ENCODE data around the gene RNF103.

Gene RNF103

GRCh38 chr2:86650188-86650587, 26.5 kb upstream of the RNF103 start:
- TF ChIP-seq CTCF (IDR thresholded peaks at IDR 0.05; ENCODE audit: low read depth, low read length) (no peak), MYC (IDR thresholded peaks at IDR 0.05; ENCODE audit: low read depth, low read length) (no peak), MAX (IDR thresholded peaks at IDR 0.05; ENCODE audit: low read depth, low read length) (no peak)
- DNase-seq (ENCODE audit: low read depth) = no peak
- no peak overlapping the region for H3K4me3 ChIP-seq (ENCODE audit: low read depth, low read length)

GRCh38 chr2:86649119-86649947, 25.7 kb upstream of the RNF103 start:
- no peak for DNase-seq (ENCODE audit: low read depth)
- TF ChIP-seq MAX (IDR thresholded peaks at IDR 0.05; ENCODE audit: low read depth, low read length) = no peak
- no peak for TF ChIP-seq CTCF (IDR thresholded peaks at IDR 0.05; ENCODE audit: low read depth, low read length)
- TF ChIP-seq POLR2A (IDR thresholded peaks at IDR 0.05; ENCODE audit: extremely low read depth, insufficient read length) = no peak
- no peak for TF ChIP-seq MYC (IDR thresholded peaks at IDR 0.05; ENCODE audit: low read depth, low read length)

GRCh38 chr2:86648681-86649080, 25.0 kb upstream of the RNF103 start:
- no peak overlapping the region for H3K4me3 ChIP-seq (ENCODE audit: low read depth, low read length)
- no peak for TF ChIP-seq MYC (IDR thresholded peaks at IDR 0.05; ENCODE audit: low read depth, low read length)
- TF ChIP-seq MAX (IDR thresholded peaks at IDR 0.05; ENCODE audit: low read depth, low read length) = no peak
- no peak for TF ChIP-seq CTCF (IDR thresholded peaks at IDR 0.05; ENCODE audit: low read depth, low read length)
- TF ChIP-seq POLR2A (IDR thresholded peaks at IDR 0.05; ENCODE audit: extremely low read depth, insufficient read length) = no peak
- no peak for DNase-seq (ENCODE audit: low read depth)

More at GRCh38 chr2:86649119-86649947, 25.7 kb upstream of the RNF103 start:
- no peak overlapping the region for H3K4me3 ChIP-seq (ENCODE audit: low read depth, low read length)

GRCh38 chr2:86646865-86647264, 23.2 kb upstream of the RNF103 start:
- TF ChIP-seq CTCF (IDR thresholded peaks at IDR 0.05; ENCODE audit: low read depth, low read length) (no peak), POLR2A (IDR thresholded peaks at IDR 0.05; ENCODE audit: extremely low read depth, insufficient read length) (no peak), MAX (IDR thresholded peaks at IDR 0.05; ENCODE audit: low read depth, low read length) (no peak), MYC (IDR thresholded peaks at IDR 0.05; ENCODE audit: low read depth, low read length) (no peak)
- H3K4me3 ChIP-seq (ENCODE audit: low read depth, low read length) = no peak overlapping the region
- no peak for DNase-seq (ENCODE audit: low read depth)

- TF ChIP-seq CTCF (IDR thresholded peaks at IDR 0.05; ENCODE audit: low read depth, low read length) (no peak), MAX (IDR thresholded peaks at IDR 0.05; ENCODE audit: low read depth, low read length) (no peak), POLR2A (IDR thresholded peaks at IDR 0.05; ENCODE audit: extremely low read depth, insufficient read length) (no peak), MYC (IDR thresholded peaks at IDR 0.05; ENCODE audit: low read depth, low read length) (no peak)
- no peak overlapping the region for H3K4me3 ChIP-seq (ENCODE audit: low read depth, low read length)
- no peak for DNase-seq (ENCODE audit: low read depth)
Measured at GRCh38 chr2:86646329-86646728, 22.7 kb upstream of the RNF103 start.
